H1 (cell line): Measurements from ENCODE around the gene MARCHF9.

Experiments
- CEBPB ChIP-seq: IDR thresholded peaks from 2 replicates; pipeline ENCODE4 v1.6.1; 2012; ENCODE audit warnings: low read depth, low read length
- CREB1 ChIP-seq: IDR thresholded peaks from 2 replicates; pipeline ENCODE4 v1.6.1; 2012; ENCODE audit warnings: inconsistent platforms
- CTCF ChIP-seq, 3 experiments: IDR thresholded peaks; 1 replicate in 2 of 3; 2 replicates in 1 of 3; pipeline versions ENCODE4 v1.5.1 to v1.6.1; 2011; ENCODE audit warnings: low read length in 3 of 3, mild to moderate bottlenecking in 3 of 3, inconsistent platforms in 2 of 3, low read depth in 1 of 3, moderate library complexity in 1 of 3; ENCODE audit not compliant: insufficient read depth in 1 of 3; ENCODE audit errors: control extremely low read depth in 1 of 3
- EP300 ChIP-seq, 2 experiments: IDR thresholded peaks; 1 replicate in 1 of 2; 2 replicates in 1 of 2; pipeline ENCODE4 v1.6.1; 2011 to 2012; ENCODE audit warnings: low read depth in 2 of 2, low read length in 2 of 2, mild to moderate bottlenecking in 2 of 2, borderline replicate concordance in 1 of 2, inconsistent platforms in 1 of 2, moderate library complexity in 1 of 2
- FOSL1 ChIP-seq: IDR thresholded peaks from 2 replicates; pipeline ENCODE4 v1.6.1; 2011; ENCODE audit warnings: mild to moderate bottlenecking, low read depth, low read length, moderate library complexity; ENCODE audit not compliant: insufficient read depth
- HDAC2 ChIP-seq, 2 experiments: fragments of 300-600 bp in 1 of 2; sonication (generic) in 1 of 2; IDR thresholded peaks; 2 replicates each; pipeline ENCODE4 v1.6.1; 2011 to 2012; ENCODE audit warnings: low read depth in 2 of 2, low read length in 2 of 2, mild to moderate bottlenecking in 2 of 2, moderate library complexity in 2 of 2, borderline replicate concordance in 1 of 2, inconsistent platforms in 1 of 2
- JUN ChIP-seq: IDR thresholded peaks from 2 replicates; pipeline ENCODE4 v1.6.1; 2011; ENCODE audit warnings: low read depth, mild to moderate bottlenecking, improper control_type of control experiment, low read length
- MAFK ChIP-seq: IDR thresholded peaks from 2 replicates; pipeline ENCODE4 v1.6.1; 2012; ENCODE audit warnings: low read depth, mild to moderate bottlenecking, improper control_type of control experiment, low read length
- POLR2A ChIP-seq, 2 experiments: IDR thresholded peaks; 1 replicate in 1 of 2; 2 replicates in 1 of 2; pipeline ENCODE4 v1.6.1; 2011; ENCODE audit warnings: low read depth in 2 of 2, low read length in 2 of 2, mild to moderate bottlenecking in 2 of 2; ENCODE audit errors: control extremely low read depth in 1 of 2
- RAD21 ChIP-seq, 2 experiments: IDR thresholded peaks in 1 of 2; conservative IDR thresholded peaks in 1 of 2; 2 replicates each; pipeline ENCODE4 v1.6.1; 2011; ENCODE audit warnings: low read depth in 2 of 2, low read length in 2 of 2, improper control_type of control experiment in 1 of 2, inconsistent platforms in 1 of 2, mild to moderate bottlenecking in 1 of 2, moderate library complexity in 1 of 2
- RXRA ChIP-seq: IDR thresholded peaks from 2 replicates; pipeline ENCODE4 v1.6.1; 2011; ENCODE audit warnings: low read depth, mild to moderate bottlenecking, low read length, moderate library complexity; ENCODE audit not compliant: insufficient read depth
- SP4 ChIP-seq: IDR thresholded peaks from 2 replicates; pipeline ENCODE4 v1.6.1; 2012; ENCODE audit warnings: low read length, inconsistent platforms
- TCF12 ChIP-seq: IDR thresholded peaks from 2 replicates; pipeline ENCODE4 v1.6.1; 2011; ENCODE audit warnings: low read depth, mild to moderate bottlenecking, low read length
- TF ChIP-seq, protein P1 (sequence below): IDR thresholded peaks from 2 replicates; pipeline ENCODE4 v1.6.1; 2011; ENCODE audit warnings: low read depth, mild to moderate bottlenecking, low read length; ENCODE audit not compliant: insufficient read depth

GRCh38 chr12:57756406-57757341 is 1.8 kb downstream of the MARCHF9 start:
- TF ChIP-seq RAD21 (IDR thresholded peaks at IDR 0.05 in 1 of 2, conservative IDR thresholded peaks at IDR 0.05 in 1 of 2; ENCODE audit: low read depth in 2 of 2, low read length in 2 of 2) (peak; percentile 33 to 54; a peak in 3 of 4 replicates), EP300 (IDR thresholded peaks at IDR 0.05; ENCODE audit: borderline replicate concordance in 1 of 2, low read depth in 2 of 2, low read length in 2 of 2) (no peak), CTCF (IDR thresholded peaks at IDR 0.05; ENCODE audit: control extremely low read depth in 1 of 3, insufficient read depth in 1 of 3, low read depth in 1 of 3, low read length in 3 of 3) (peak; percentile 83 to 98 (median 97)), POLR2A (IDR thresholded peaks at IDR 0.05; ENCODE audit: control extremely low read depth in 1 of 2, low read depth in 2 of 2, low read length in 2 of 2) (no peak), HDAC2 (IDR thresholded peaks at IDR 0.05; ENCODE audit: borderline replicate concordance in 1 of 2, low read depth in 2 of 2, low read length in 2 of 2) (no peak), FOSL1 (no peak), JUN (no peak), TCF12 (no peak), CREB1 (peak; percentile 61), SP4 (no peak), RXRA (no peak), CEBPB (no peak), MAFK (no peak)
- TF ChIP-seq, protein P1, sequence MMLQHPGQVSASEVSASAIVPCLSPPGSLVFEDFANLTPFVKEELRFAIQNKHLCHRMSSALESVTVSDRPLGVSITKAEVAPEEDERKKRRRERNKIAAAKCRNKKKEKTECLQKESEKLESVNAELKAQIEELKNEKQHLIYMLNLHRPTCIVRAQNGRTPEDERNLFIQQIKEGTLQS, result no peak
